ENCODE measurements around the gene RPL23. TPM values are rescaled to one million over a fixed set of nuclear protein-coding genes. Genes with fewer than 3 reads are reported as not detected.

Gene RPL23
- polyA plus RNA-seq, 1 donor from 2014 or later = 1,333 TPM

DNA sequence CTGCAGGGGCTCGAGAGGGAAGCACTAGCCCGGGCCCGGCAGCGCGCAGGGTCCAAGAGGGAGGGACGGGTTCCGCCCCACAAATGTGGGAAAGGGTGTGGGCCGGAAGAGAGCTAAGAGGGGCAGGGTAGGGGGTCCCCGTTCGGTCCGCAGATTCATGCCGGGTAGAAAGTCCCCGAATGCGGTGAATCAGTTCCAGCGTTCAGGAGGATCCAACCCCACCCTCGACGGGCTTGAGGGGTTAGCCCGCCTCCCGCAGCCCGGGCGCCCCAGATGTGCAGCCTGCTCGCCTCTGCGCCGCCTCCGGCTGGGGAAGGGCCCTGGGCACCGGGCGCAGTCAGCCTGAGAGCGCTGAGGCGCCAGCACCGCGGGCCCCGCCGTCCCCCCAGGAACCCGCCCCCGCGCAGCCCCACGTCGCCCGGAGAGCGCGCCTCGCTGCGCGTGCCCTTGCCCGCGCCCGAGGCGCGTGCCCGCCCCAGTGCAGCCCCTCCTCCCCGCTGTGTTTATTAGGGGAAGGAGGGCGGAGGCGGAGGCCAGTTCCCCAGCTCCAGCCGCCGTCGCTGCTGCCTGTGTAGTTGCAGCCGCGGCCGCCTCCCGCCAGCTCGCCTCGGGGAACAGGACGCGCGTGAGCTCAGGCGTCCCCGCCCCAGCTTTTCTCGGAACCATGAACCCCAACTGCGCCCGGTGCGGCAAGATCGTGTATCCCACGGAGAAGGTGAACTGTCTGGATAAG, 16.2 kb upstream of the RPL23 start, which contains the start of gene LASP1:
TSS of gene LASP1 (plus strand) at position 533 of the 733 bp plus-strand sequence. CDS start at position 665, 132 bp downstream.
- peak within 1 kb of the TSS; percentile 99 for H3K27ac ChIP-seq (ENCODE audit: low read length)
- H3K9ac ChIP-seq (ENCODE audit: low read length) = peak within 1 kb of the TSS; percentile 99
- no peaks in the 10 kb centered on the region for H3K9me2 ChIP-seq (ENCODE audit: insufficient read depth, low read length)
- H3K4me2 ChIP-seq (ENCODE audit: low read length) = peak within 1 kb of the TSS; percentile 99
- H3K36me3 ChIP-seq (ENCODE audit: insufficient read depth, low read length) = no peaks in the 10 kb centered on the region
- peaks cover 5% of the 10 kb centered on the region for H3F3A ChIP-seq (ENCODE audit: insufficient read depth, low read length, poor library complexity, severe bottlenecking)
- peak within 1 kb of the TSS; percentile 85 for H2AFZ ChIP-seq (ENCODE audit: low read depth, low read length)
- peak; percentile 43 for TF ChIP-seq RAD21 (conservative IDR thresholded peaks at IDR 0.05)
- TF ChIP-seq, protein P1, sequence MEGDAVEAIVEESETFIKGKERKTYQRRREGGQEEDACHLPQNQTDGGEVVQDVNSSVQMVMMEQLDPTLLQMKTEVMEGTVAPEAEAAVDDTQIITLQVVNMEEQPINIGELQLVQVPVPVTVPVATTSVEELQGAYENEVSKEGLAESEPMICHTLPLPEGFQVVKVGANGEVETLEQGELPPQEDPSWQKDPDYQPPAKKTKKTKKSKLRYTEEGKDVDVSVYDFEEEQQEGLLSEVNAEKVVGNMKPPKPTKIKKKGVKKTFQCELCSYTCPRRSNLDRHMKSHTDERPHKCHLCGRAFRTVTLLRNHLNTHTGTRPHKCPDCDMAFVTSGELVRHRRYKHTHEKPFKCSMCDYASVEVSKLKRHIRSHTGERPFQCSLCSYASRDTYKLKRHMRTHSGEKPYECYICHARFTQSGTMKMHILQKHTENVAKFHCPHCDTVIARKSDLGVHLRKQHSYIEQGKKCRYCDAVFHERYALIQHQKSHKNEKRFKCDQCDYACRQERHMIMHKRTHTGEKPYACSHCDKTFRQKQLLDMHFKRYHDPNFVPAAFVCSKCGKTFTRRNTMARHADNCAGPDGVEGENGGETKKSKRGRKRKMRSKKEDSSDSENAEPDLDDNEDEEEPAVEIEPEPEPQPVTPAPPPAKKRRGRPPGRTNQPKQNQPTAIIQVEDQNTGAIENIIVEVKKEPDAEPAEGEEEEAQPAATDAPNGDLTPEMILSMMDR (IDR thresholded peaks at IDR 0.05; ENCODE audit: poor library complexity, severe bottlenecking) = peak; percentile 34
- peak; percentile 1 for TF ChIP-seq EP300 (conservative IDR thresholded peaks at IDR 0.05; ENCODE audit: poor library complexity, severe bottlenecking)
- peak; percentile 93 for TF ChIP-seq POLR2AphosphoS5 (IDR thresholded peaks at IDR 0.05)
- TF ChIP-seq EZH2 (IDR thresholded peaks at IDR 0.05; ENCODE audit: borderline replicate concordance, insufficient read depth, low read length, poor library complexity, severe bottlenecking) = no peak
- peak; percentile 47 for TF ChIP-seq SMC3 (conservative IDR thresholded peaks at IDR 0.05; ENCODE audit: poor library complexity)
- peak; percentile 53 for TF ChIP-seq MXI1 (conservative IDR thresholded peaks at IDR 0.05; ENCODE audit: poor library complexity, severe bottlenecking)
- no peak for TF ChIP-seq TAF1 (IDR thresholded peaks at IDR 0.05; ENCODE audit: low read depth)
- TF ChIP-seq, protein P2, sequence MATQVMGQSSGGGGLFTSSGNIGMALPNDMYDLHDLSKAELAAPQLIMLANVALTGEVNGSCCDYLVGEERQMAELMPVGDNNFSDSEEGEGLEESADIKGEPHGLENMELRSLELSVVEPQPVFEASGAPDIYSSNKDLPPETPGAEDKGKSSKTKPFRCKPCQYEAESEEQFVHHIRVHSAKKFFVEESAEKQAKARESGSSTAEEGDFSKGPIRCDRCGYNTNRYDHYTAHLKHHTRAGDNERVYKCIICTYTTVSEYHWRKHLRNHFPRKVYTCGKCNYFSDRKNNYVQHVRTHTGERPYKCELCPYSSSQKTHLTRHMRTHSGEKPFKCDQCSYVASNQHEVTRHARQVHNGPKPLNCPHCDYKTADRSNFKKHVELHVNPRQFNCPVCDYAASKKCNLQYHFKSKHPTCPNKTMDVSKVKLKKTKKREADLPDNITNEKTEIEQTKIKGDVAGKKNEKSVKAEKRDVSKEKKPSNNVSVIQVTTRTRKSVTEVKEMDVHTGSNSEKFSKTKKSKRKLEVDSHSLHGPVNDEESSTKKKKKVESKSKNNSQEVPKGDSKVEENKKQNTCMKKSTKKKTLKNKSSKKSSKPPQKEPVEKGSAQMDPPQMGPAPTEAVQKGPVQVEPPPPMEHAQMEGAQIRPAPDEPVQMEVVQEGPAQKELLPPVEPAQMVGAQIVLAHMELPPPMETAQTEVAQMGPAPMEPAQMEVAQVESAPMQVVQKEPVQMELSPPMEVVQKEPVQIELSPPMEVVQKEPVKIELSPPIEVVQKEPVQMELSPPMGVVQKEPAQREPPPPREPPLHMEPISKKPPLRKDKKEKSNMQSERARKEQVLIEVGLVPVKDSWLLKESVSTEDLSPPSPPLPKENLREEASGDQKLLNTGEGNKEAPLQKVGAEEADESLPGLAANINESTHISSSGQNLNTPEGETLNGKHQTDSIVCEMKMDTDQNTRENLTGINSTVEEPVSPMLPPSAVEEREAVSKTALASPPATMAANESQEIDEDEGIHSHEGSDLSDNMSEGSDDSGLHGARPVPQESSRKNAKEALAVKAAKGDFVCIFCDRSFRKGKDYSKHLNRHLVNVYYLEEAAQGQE (IDR thresholded peaks at IDR 0.05; ENCODE audit: borderline replicate concordance) = peak; percentile 80
- no peaks in the 10 kb centered on the region for H3K9me3 ChIP-seq (ENCODE audit: low read length)
- H3K4me3 ChIP-seq (ENCODE audit: low read length) = peak within 1 kb of the TSS; percentile 98
- H3K27me3 ChIP-seq (ENCODE audit: insufficient read depth, low read depth, low read length) = no peaks in the 10 kb centered on the region
- H4K20me1 ChIP-seq (ENCODE audit: insufficient read depth) = peaks cover 4% of the 10 kb centered on the region
- H3K79me2 ChIP-seq (replicated peaks; ENCODE audit: insufficient read depth, low read length) = peaks cover 41% of the 10 kb centered on the region

DNA sequence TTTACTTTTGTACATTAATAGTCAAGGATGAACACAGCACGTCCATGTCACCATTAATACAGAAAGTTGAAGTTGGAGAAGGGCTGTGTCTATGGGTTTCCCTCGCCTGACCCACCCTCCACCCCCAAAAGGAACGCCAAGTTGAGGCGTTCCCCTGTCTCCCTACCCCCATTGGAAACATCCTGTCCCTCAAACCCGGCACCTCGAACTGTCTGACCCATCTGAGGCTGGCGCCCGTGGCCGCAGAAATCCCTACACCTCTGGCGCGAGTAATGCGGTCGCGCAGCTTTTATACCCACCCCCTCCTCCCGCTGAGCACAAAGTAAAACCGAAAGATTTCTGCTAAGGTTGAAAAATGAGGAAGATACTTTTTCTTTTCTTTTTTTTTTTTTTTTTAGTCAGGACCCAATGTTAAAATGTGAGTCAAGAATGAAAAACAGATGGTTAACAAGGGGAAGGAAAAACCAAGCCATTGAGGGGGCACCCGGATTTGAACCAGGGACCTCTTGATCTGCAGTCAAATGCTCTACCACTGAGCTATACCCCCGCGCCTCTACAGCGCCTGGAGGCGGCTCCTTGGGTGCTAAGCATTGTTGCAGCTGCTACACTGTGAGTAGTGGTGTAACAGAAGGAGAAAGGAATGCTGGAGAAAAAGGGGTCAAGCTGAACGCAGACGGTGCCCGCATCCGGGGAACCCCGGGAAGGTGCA, 15.4 kb upstream of the RPL23 start:
- TF ChIP-seq POLR2AphosphoS5 (IDR thresholded peaks at IDR 0.05) (peak; percentile 55), EP300 (conservative IDR thresholded peaks at IDR 0.05; ENCODE audit: poor library complexity, severe bottlenecking) (peak; percentile 55), SMC3 (conservative IDR thresholded peaks at IDR 0.05; ENCODE audit: poor library complexity) (no peak), EZH2 (IDR thresholded peaks at IDR 0.05; ENCODE audit: borderline replicate concordance, insufficient read depth, low read length, poor library complexity, severe bottlenecking) (no peak), TAF1 (IDR thresholded peaks at IDR 0.05; ENCODE audit: low read depth) (peak; percentile 70), RAD21 (conservative IDR thresholded peaks at IDR 0.05) (peak; percentile 18), MXI1 (conservative IDR thresholded peaks at IDR 0.05; ENCODE audit: poor library complexity, severe bottlenecking) (no peak)
- TF ChIP-seq, protein P1 (IDR thresholded peaks at IDR 0.05; ENCODE audit: poor library complexity, severe bottlenecking) = peak; percentile 73
- TF ChIP-seq, protein P2 (IDR thresholded peaks at IDR 0.05; ENCODE audit: borderline replicate concordance) = peak; percentile 80
- H3K9me3 ChIP-seq (ENCODE audit: low read length) = no peaks in the 10 kb centered on the region
- peak overlapping the region; percentile 98 for H3K4me3 ChIP-seq (ENCODE audit: low read length)
- H3K9me2 ChIP-seq (ENCODE audit: insufficient read depth, low read length) = no peaks in the 10 kb centered on the region
- peaks cover 4% of the 10 kb centered on the region for H4K20me1 ChIP-seq (ENCODE audit: insufficient read depth)
- H3K4me2 ChIP-seq (ENCODE audit: low read length) = peak overlapping the region; percentile 35
- peak overlapping the region; percentile 99 for H3K9ac ChIP-seq (ENCODE audit: low read length)
- peak overlapping the region; percentile 85 for H2AFZ ChIP-seq (ENCODE audit: low read depth, low read length)
- H3K27me3 ChIP-seq (ENCODE audit: insufficient read depth, low read depth, low read length) = no peaks in the 10 kb centered on the region
- no peaks in the 10 kb centered on the region for H3K36me3 ChIP-seq (ENCODE audit: insufficient read depth, low read length)
- peak overlapping the region; percentile 99 for H3K27ac ChIP-seq (ENCODE audit: low read length)
- peaks cover 33% of the 10 kb centered on the region for H3K79me2 ChIP-seq (replicated peaks; ENCODE audit: insufficient read depth, low read length)
- H3F3A ChIP-seq (ENCODE audit: insufficient read depth, low read length, poor library complexity, severe bottlenecking) = peaks cover 5% of the 10 kb centered on the region

Data from neural cell (in vitro differentiated cells).